Measurements from ENCODE around the gene TIAM2. TPM values are rescaled to one million over a fixed set of nuclear protein-coding genes. Genes with fewer than 3 reads are reported as not detected.

Gene TIAM2
- 3.9 to 6.0 TPM (median 4.8 TPM) in 5 replicates for total RNA-seq (2022; extraction: Qiagen RNA extraction)

GRCh38 chr6:154995254-154996015 lies at the start of gene TIAM2:
Gene TIAM2, plus strand, starts transcription at chr6:154995315. Its CDS starts 133,909 bp downstream, at chr6:155129224.

DNA sequence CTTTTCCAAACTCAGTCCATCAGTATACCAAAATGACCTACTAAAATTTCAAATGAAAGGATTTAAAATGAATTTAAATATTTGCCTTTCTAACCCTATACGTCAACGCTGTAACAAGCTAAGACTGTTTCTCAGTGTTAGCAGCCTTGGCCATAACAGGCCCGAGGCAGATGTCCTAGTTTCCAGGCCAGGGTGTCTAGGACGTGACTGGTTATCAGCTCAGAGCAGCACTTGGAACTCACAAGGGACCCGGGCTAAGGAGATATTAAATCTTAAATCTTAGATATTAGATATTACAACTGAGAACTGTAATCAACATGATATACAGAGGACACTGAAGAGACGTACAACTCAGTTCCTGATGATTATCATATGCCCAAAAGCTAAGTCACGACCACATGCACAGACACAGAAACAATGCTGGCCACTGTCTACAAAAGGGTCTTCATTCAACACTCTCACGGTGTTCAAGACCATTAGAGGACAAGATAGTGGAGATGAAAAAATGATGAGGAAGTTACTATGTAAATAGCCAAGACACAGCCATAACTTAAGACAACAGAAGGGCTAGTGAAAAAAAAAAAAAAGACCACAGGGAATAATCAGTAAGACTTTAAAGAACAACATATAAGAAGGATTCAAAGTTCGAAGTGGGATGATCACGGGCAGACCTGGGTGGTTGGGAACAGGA lies 268.4 kb downstream of the TIAM2 start, which contains the start of gene CLDN20:
Gene CLDN20 (plus strand): TSS at position 641 of the 691 bp plus-strand sequence. CDS start 11,707 bp downstream, outside the sequence.

